ENCODE measurements around the gene PPM1D.

The PPM1D gene

DNA sequence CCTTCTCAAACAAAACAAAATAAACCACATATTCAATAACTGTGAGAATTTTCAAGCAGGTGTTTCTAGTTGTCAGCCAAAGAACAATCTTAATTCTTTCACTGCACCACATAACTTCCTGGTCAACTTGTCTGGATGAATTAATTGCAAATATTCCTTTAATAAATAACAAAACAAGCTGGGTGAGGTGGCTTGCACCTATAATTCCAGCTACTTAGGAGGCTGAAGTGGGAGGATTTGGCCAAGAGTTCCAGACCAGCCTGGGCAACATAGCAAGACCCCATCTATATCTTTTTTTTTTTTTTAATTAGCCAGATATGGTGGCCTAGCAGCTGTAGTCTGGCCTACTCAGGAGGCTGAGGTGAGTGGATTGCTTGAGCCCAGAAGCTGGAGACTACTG lies 17.0 kb upstream of the PPM1D start:
- Histone ChIP-seq H2AFZ (ENCODE audit: low read length) (no peak overlapping the region), H3K4me3 (ENCODE audit: low read length, poor library complexity, severe bottlenecking) (no peak overlapping the region), H3K79me2 (ENCODE audit: insufficient read depth, low read length) (no peaks in the 10 kb centered on the region), H3K9ac (ENCODE audit: low read depth, low read length, poor library complexity, severe bottlenecking) (no peak overlapping the region), H3F3A (ENCODE audit: low read depth) (no peaks in the 10 kb centered on the region), H3K27me3 (ENCODE audit: insufficient read depth, low read length, poor library complexity, severe bottlenecking) (no peaks in the 10 kb centered on the region), H3K4me2 (ENCODE audit: low read depth, low read length, poor library complexity, severe bottlenecking) (no peak overlapping the region), H3K36me3 (ENCODE audit: insufficient read depth, low read length) (no peaks in the 10 kb centered on the region), H4K20me1 (ENCODE audit: insufficient read depth, low read length, poor library complexity, severe bottlenecking) (no peaks in the 10 kb centered on the region), H3K9me3 (ENCODE audit: insufficient read depth, low read depth, low read length) (no peaks in the 10 kb centered on the region), H3K4me1 (ENCODE audit: insufficient read depth, low read length, poor library complexity, severe bottlenecking) (no peaks in the 10 kb centered on the region), H3K9me2 (replicated peaks; ENCODE audit: low read depth, low read length) (no peaks in the 10 kb centered on the region)
- TF ChIP-seq EZH2phosphoT487 (IDR thresholded peaks at IDR 0.05; ENCODE audit: borderline replicate concordance), result no peak
- TF ChIP-seq, protein P1, sequence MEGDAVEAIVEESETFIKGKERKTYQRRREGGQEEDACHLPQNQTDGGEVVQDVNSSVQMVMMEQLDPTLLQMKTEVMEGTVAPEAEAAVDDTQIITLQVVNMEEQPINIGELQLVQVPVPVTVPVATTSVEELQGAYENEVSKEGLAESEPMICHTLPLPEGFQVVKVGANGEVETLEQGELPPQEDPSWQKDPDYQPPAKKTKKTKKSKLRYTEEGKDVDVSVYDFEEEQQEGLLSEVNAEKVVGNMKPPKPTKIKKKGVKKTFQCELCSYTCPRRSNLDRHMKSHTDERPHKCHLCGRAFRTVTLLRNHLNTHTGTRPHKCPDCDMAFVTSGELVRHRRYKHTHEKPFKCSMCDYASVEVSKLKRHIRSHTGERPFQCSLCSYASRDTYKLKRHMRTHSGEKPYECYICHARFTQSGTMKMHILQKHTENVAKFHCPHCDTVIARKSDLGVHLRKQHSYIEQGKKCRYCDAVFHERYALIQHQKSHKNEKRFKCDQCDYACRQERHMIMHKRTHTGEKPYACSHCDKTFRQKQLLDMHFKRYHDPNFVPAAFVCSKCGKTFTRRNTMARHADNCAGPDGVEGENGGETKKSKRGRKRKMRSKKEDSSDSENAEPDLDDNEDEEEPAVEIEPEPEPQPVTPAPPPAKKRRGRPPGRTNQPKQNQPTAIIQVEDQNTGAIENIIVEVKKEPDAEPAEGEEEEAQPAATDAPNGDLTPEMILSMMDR (conservative IDR thresholded peaks at IDR 0.05; ENCODE audit: low read length), result no peak

DNA sequence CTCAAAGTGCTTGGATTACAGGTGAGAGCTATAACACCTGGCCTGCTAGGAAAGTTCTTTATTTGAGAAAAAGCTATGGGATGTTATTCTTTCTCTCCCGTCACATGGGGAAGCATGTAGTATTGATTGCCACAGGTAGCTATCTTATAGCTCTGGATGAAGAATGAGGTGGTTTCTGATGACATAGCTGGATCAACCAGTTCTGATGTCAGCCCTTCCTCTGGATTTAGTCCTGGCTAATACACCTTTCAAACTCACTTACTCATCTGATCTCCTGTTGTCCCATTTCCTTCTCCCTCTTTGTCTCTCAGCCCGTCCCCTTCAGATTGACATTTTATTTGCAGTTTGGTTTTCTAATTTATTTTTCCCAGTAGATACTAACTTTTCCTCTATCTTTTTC lies 14.1 kb upstream of the PPM1D start:
- Histone ChIP-seq H3F3A (ENCODE audit: low read depth) (no peaks in the 10 kb centered on the region), H3K36me3 (ENCODE audit: insufficient read depth, low read length) (no peaks in the 10 kb centered on the region), H3K4me2 (ENCODE audit: low read depth, low read length, poor library complexity, severe bottlenecking) (no peak overlapping the region), H3K4me1 (ENCODE audit: insufficient read depth, low read length, poor library complexity, severe bottlenecking) (no peaks in the 10 kb centered on the region), H3K4me3 (ENCODE audit: low read length, poor library complexity, severe bottlenecking) (no peak overlapping the region), H3K9me3 (ENCODE audit: insufficient read depth, low read depth, low read length) (no peaks in the 10 kb centered on the region), H3K27me3 (ENCODE audit: insufficient read depth, low read length, poor library complexity, severe bottlenecking) (no peaks in the 10 kb centered on the region), H3K9ac (ENCODE audit: low read depth, low read length, poor library complexity, severe bottlenecking) (no peak overlapping the region), H3K9me2 (replicated peaks; ENCODE audit: low read depth, low read length) (no peaks in the 10 kb centered on the region), H3K79me2 (ENCODE audit: insufficient read depth, low read length) (no peaks in the 10 kb centered on the region), H4K20me1 (ENCODE audit: insufficient read depth, low read length, poor library complexity, severe bottlenecking) (no peaks in the 10 kb centered on the region), H2AFZ (ENCODE audit: low read length) (no peak overlapping the region)
- TF ChIP-seq, protein P1 (conservative IDR thresholded peaks at IDR 0.05; ENCODE audit: low read length), result no peak
- TF ChIP-seq EZH2phosphoT487 (IDR thresholded peaks at IDR 0.05; ENCODE audit: borderline replicate concordance), result no peak

DNA sequence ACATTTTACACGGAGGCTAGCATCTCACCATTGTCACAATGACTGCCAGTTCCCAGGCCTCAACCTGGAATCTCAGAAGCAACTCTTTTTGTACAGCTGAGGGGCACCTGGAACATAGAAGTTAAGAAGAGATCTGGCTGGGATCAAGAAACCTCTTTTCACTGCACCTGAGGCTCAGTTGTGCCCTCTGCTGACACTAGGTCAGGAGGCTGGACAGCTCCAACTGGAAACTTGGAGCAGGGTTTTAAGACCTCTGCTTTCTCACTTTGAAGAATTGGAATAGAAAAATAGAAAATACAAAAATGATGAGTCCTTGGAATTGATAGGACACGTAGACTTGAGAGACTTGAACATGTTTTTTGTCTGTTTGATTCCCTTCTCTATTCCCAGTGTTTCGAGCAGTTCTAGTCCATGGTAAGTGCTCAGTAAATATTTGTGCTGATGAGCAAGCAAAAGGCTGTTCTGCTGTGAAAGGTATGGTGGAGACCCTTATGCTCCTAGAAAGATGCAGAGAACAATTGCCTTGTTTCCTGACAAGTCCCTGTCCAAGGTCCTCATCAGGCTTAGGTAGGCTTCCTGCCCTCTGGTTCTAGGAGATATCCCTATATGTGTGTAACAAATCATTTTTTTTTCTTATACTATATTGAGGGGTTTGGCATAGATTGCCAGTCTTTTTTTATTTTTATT lies 13.6 kb upstream of the PPM1D start:
- H4K20me1 ChIP-seq (ENCODE audit: insufficient read depth, low read length, poor library complexity, severe bottlenecking), result no peaks in the 10 kb centered on the region
- no peaks in the 10 kb centered on the region for H3K36me3 ChIP-seq (ENCODE audit: insufficient read depth, low read length)
- H3F3A ChIP-seq (ENCODE audit: low read depth), result no peaks in the 10 kb centered on the region
- H3K27me3 ChIP-seq (ENCODE audit: insufficient read depth, low read length, poor library complexity, severe bottlenecking), result no peaks in the 10 kb centered on the region
- H3K4me3 ChIP-seq (ENCODE audit: low read length, poor library complexity, severe bottlenecking), result no peak overlapping the region
- no peaks in the 10 kb centered on the region for H3K9me2 ChIP-seq (replicated peaks; ENCODE audit: low read depth, low read length)
- no peaks in the 10 kb centered on the region for H3K4me1 ChIP-seq (ENCODE audit: insufficient read depth, low read length, poor library complexity, severe bottlenecking)
- H3K9ac ChIP-seq (ENCODE audit: low read depth, low read length, poor library complexity, severe bottlenecking), result no peak overlapping the region
- no peaks in the 10 kb centered on the region for H3K79me2 ChIP-seq (ENCODE audit: insufficient read depth, low read length)
- H3K4me2 ChIP-seq (ENCODE audit: low read depth, low read length, poor library complexity, severe bottlenecking), result no peak overlapping the region
- TF ChIP-seq, protein P1 (conservative IDR thresholded peaks at IDR 0.05; ENCODE audit: low read length), result peak; percentile 57
- TF ChIP-seq EZH2phosphoT487 (IDR thresholded peaks at IDR 0.05; ENCODE audit: borderline replicate concordance), result no peak
- H3K9me3 ChIP-seq (ENCODE audit: insufficient read depth, low read depth, low read length), result no peaks in the 10 kb centered on the region
- no peak overlapping the region for H2AFZ ChIP-seq (ENCODE audit: low read length)

All from Loucy (cell line).